HFF-Myc (cell line): ENCODE data around the gene SKP2.

Source experiments
- DNase-seq: peaks from one replicate; pipeline ENCODE4 v3.0.0-alpha.2; 2011; ENCODE audit warnings: low read depth; ENCODE audit errors: extremely low read depth
- H3K4me3 ChIP-seq: replicated peaks from 2 replicates; pipeline ENCODE4 v1.5.1; 2011; ENCODE audit warnings: low read depth, mild to moderate bottlenecking, control low read depth, low read length
- CTCF ChIP-seq: IDR thresholded peaks from 2 replicates; pipeline ENCODE4 v1.5.1; 2012; ENCODE audit warnings: mild to moderate bottlenecking, low read depth, low read length, control low read depth; ENCODE audit errors: missing control alignments

Gene SKP2

GRCh38 chr5:36150676-36151433 is 1.1 kb upstream of the SKP2 start:
- H3K4me3 ChIP-seq, result peak overlapping the region; percentile 74
- no peak for DNase-seq
- no peak for TF ChIP-seq CTCF

- DNase-seq, result no peak
- peak overlapping the region; percentile 74 for H3K4me3 ChIP-seq
- no peak for TF ChIP-seq CTCF
Measured at GRCh38 chr5:36152324-36153297, 700 bp downstream of the SKP2 start.

- no peak for DNase-seq
- peak overlapping the region; percentile 74 for H3K4me3 ChIP-seq
- TF ChIP-seq CTCF, result no peak
Measured at GRCh38 chr5:36153298-36153677, 1.4 kb downstream of the SKP2 start.

- no peak for TF ChIP-seq CTCF
- no peak for DNase-seq
- peak overlapping the region; percentile 74 for H3K4me3 ChIP-seq
Measured at GRCh38 chr5:36153726-36154125, 1.8 kb downstream of the SKP2 start.

- no peak for TF ChIP-seq CTCF
- no peak for DNase-seq
- no peak overlapping the region for H3K4me3 ChIP-seq
Measured at GRCh38 chr5:36155291-36155690, 3.4 kb downstream of the SKP2 start.

GRCh38 chr5:36156121-36156601 is 4.2 kb downstream of the SKP2 start:
- no peak overlapping the region for H3K4me3 ChIP-seq
- DNase-seq, result peak; percentile 25
- no peak for TF ChIP-seq CTCF
